MCF 10A (cell line): Measurements from ENCODE around the gene ZSCAN31. TPM values are rescaled to one million over a fixed set of nuclear protein-coding genes. Genes with fewer than 3 reads are reported as not detected.
A peak's percentile ranks its signal among the peaks of the same experiment; 100 is the strongest.

Experiments used
- BruUV-seq: library from RNA; stranded (reverse); fragments of 400-500 nt; replicated peaks from 2 replicates; lab custom pipeline; 2021; lab: Mats Ljungman, UMichigan
- CTCF ChIA-PET: fragments of 300-600 bp; sonication (Branson Sonifier 250); formaldehyde crosslinking; extraction: SDS; loops from one replicate; lab custom pipeline; 2021; ENCODE audit warnings: antibody characterized with exemption, inconsistent platforms; lab: Yijun Ruan, JAX
- POLR2A ChIA-PET: fragments of 300-600, 350-650 bp; sonication (Branson Sonifier 250); formaldehyde crosslinking; extraction: SDS; loops from one replicate; lab custom pipeline; 2020; ENCODE audit warnings: antibody characterized with exemption, inconsistent platforms; lab: Yijun Ruan, JAX
- DNase-seq: peaks from one replicate; pipeline ENCODE4 v3.0.0-alpha.2; 2018; ENCODE audit not compliant: unreplicated experiment
- H3K27ac Mint-ChIP-seq: one replicate; pipeline ENCODE4 v1.8.0; 2022; ENCODE audit warnings: mild to moderate bottlenecking, low read depth, mixed read lengths; ENCODE audit not compliant: unreplicated experiment
- H3K27me3 Mint-ChIP-seq: one replicate; pipeline ENCODE4 v1.8.0; 2022; ENCODE audit warnings: mixed read lengths; ENCODE audit not compliant: insufficient read depth, unreplicated experiment
- H3K36me3 Mint-ChIP-seq: one replicate; pipeline ENCODE4 v1.8.0; 2022; ENCODE audit warnings: mild to moderate bottlenecking, moderate library complexity, mixed read lengths; ENCODE audit not compliant: insufficient read depth, unreplicated experiment
- H3K4me1 Mint-ChIP-seq: one replicate; pipeline ENCODE4 v1.8.0; 2022; ENCODE audit warnings: mixed read lengths; ENCODE audit not compliant: insufficient read depth, unreplicated experiment
- H3K4me3 Mint-ChIP-seq: one replicate; pipeline ENCODE4 v1.8.0; 2022; ENCODE audit warnings: mild to moderate bottlenecking, moderate library complexity, mixed read lengths; ENCODE audit not compliant: unreplicated experiment
- H3K9me3 Mint-ChIP-seq: one replicate; pipeline ENCODE4 v1.8.0; 2022; ENCODE audit warnings: mixed read lengths; ENCODE audit not compliant: unreplicated experiment
- intact Hi-C: fragments of 100-400 bp; cut with micrococcal nuclease; formaldehyde crosslinking; loops from 2 replicates; pipeline ENCODE4 v1.14.1; 2022
- total RNA-seq: library from RNA; stranded (reverse); gene quantifications from 2 replicates; pipeline ENCODE4 v1.2.3, GENCODE V29; 2022
- TF ChIP-seq, protein P1 (sequence below): fragments of 200-600 bp; IDR thresholded peaks from one replicate; pipeline ENCODE4 v1.8.0; 2022; ENCODE audit warnings: antibody characterized with exemption, mild to moderate bottlenecking; ENCODE audit not compliant: unreplicated experiment

The ZSCAN31 gene
- total RNA-seq, 1 experiment from 2014 or later = 5.0 TPM

DNA sequence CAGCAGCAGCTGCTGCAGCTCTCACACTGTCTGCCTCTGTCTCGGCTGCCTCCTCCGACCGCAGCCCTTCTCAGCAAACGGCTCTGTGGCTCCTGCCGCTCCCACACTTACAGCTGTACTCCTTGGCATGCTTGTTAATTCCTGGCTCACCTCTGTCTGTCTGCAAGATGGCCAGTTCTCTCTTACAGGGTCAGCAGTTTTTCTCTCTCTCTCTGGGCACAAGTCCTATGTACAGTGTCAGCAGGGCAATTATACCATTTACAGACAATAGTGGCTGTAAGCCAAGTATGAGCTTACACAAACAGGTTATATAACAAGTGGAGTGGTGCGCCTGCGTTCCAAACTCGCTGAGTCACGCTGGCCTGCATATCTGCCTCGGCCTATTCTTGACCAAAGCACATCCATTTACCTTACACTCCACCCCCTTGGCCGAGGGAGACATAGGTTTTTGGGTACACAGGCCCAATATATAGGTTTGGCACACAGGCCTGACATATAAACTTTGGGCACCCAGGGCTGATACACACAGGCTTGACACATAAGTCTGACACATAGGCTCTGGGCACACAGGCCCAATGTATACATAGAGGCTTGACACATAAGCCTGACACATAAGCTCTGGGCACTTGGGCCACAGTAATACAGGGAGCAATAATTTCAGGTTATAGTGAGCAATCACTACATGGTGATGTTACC lies 18.2 kb upstream of the ZSCAN31 start:
- TF ChIP-seq, protein P1, sequence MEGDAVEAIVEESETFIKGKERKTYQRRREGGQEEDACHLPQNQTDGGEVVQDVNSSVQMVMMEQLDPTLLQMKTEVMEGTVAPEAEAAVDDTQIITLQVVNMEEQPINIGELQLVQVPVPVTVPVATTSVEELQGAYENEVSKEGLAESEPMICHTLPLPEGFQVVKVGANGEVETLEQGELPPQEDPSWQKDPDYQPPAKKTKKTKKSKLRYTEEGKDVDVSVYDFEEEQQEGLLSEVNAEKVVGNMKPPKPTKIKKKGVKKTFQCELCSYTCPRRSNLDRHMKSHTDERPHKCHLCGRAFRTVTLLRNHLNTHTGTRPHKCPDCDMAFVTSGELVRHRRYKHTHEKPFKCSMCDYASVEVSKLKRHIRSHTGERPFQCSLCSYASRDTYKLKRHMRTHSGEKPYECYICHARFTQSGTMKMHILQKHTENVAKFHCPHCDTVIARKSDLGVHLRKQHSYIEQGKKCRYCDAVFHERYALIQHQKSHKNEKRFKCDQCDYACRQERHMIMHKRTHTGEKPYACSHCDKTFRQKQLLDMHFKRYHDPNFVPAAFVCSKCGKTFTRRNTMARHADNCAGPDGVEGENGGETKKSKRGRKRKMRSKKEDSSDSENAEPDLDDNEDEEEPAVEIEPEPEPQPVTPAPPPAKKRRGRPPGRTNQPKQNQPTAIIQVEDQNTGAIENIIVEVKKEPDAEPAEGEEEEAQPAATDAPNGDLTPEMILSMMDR = no peak
- H3K27ac Mint-ChIP-seq = peak overlapping the region; percentile 77
- H3K27me3 Mint-ChIP-seq = no peaks in the 10 kb centered on the region
- H3K4me3 Mint-ChIP-seq = peak overlapping the region; percentile 52
- peaks cover 5% of the 10 kb centered on the region for H3K36me3 Mint-ChIP-seq
- CTCF ChIA-PET = interaction anchor here (0.5 to 5.5 kb wide), 15 partner anchors 16 to 1207 kb away, joined by 3 to 35 read pairs (median 8); partner anchors contain the start of genes ZKSCAN4, ZSCAN26 and ZSCAN31
- H3K9me3 Mint-ChIP-seq = no peaks in the 10 kb centered on the region
- intact Hi-C loops = no loop called here
- peaks cover 18% of the 10 kb centered on the region for H3K4me1 Mint-ChIP-seq
- POLR2A ChIA-PET = interaction anchor here (0.5 to 7.6 kb wide), 18 partner anchors 17 to 568 kb away, joined by 3 to 110 read pairs (median 6); partner anchors contain the start of genes PGBD1, ZKSCAN4, ZKSCAN8 and ZSCAN26
- BruUV-seq = no TSS peak
- DNase-seq = peak; percentile 86

DNA sequence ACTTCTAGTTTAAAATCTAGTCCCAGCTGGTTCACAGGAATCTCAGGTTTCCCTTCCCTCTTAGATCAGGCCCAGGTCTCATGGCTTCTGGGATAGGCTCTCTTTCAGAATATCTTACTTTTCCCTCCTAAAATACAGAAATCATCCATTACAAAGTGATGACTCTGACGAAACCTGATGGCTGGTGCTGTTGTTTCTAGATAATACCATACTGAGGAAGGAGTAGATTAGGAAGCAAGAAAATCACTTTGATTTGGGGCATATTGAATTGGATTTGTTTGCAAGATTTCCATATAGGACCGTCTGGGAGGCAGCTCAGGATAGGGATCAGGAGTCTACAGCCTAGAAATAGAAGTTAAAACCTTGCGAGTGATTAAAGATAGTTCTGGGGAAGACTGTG lies 17.4 kb upstream of the ZSCAN31 start:
- intact Hi-C loops = no loop called here
- no peaks in the 10 kb centered on the region for H3K27me3 Mint-ChIP-seq
- ChIA-PET POLR2A (interaction anchor here (1.0 to 7.6 kb wide), 8 partner anchors 16 to 249 kb away, joined by 3 to 110 read pairs (median 16); partner anchors contain the start of genes ZKSCAN4, ZKSCAN8, ZSCAN26 and ZSCAN31), CTCF (interaction anchor here (0.5 to 5.5 kb wide), 7 partner anchors 18 to 1206 kb away, joined by 3 to 32 read pairs (median 4); partner anchors contain the start of gene ZSCAN26)
- H3K9me3 Mint-ChIP-seq = no peaks in the 10 kb centered on the region
- TF ChIP-seq, protein P1 = no peak
- H3K27ac Mint-ChIP-seq = peak overlapping the region; percentile 77
- no TSS peak for BruUV-seq
- H3K36me3 Mint-ChIP-seq = peaks cover 5% of the 10 kb centered on the region
- H3K4me1 Mint-ChIP-seq = peaks cover 18% of the 10 kb centered on the region
- peak overlapping the region; percentile 52 for H3K4me3 Mint-ChIP-seq
- DNase-seq = no peak

DNA sequence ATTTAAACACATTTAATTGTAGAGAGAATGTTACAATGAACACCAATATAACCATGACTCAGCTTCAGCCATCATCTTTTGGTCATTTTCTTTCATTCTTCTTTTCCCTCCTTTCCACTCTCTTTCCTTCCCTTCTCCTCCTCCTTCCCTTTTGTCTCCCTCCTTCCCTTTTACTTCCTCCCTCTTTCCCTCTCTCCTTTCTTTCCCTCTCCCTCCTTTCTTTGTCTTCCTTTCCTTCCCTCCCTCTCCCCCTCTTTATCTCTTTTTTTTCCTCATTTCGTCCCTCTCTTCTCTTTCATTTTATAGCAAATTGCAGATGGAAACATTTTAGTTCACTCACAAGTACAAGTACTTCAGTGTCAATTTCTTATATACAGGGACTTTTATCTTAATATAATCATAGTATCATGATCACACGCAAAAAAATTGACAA lies 15.6 kb upstream of the ZSCAN31 start:
- Mint-ChIP-seq H3K9me3 (no peaks in the 10 kb centered on the region), H3K27ac (no peak overlapping the region), H3K36me3 (peaks cover 5% of the 10 kb centered on the region), H3K27me3 (peaks cover 14% of the 10 kb centered on the region), H3K4me3 (no peak overlapping the region), H3K4me1 (peaks cover 12% of the 10 kb centered on the region)
- TF ChIP-seq, protein P1 = no peak
- POLR2A ChIA-PET = interaction anchor here (0.6 to 7.6 kb wide), 8 partner anchors 15 to 468 kb away, joined by 3 to 110 read pairs (median 14); partner anchors contain the start of genes ZKSCAN4, ZKSCAN8, ZSCAN26 and ZSCAN31
- BruUV-seq = no TSS peak
- intact Hi-C loops = no loop called here
- CTCF ChIA-PET = interaction anchor here (0.6 kb wide), 1 partner anchor 203 kb away, joined by 3 read pairs; no protein-coding TSS in a partner anchor
- DNase-seq = no peak

DNA sequence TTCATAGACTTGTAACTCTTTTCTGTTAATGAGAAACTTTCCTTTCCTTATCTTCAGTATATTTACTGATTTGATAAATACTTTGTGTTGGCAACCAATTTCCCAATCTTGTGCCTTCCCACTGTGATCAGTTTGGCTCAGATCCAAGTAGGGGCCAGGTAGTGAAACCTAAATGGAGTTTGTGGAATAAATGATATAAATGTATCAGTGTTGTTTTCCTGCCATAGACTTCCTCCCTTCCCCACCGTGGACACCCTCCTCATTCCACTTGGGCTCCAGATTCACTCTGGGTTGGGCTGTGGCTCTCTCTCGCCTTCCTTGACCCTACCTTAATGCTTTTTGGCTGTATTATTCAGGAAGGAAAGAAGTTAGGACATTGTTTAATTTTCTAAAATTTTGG lies 15.1 kb upstream of the ZSCAN31 start:
- Mint-ChIP-seq H3K9me3 (no peaks in the 10 kb centered on the region), H3K4me3 (peak overlapping the region; percentile 99), H3K27me3 (peaks cover 18% of the 10 kb centered on the region), H3K36me3 (peaks cover 5% of the 10 kb centered on the region), H3K27ac (no peak overlapping the region), H3K4me1 (peaks cover 12% of the 10 kb centered on the region)
- POLR2A ChIA-PET = interaction anchor here (0.6 to 7.6 kb wide), 9 partner anchors 15 to 467 kb away, joined by 3 to 110 read pairs (median 9); partner anchors contain the start of genes ZKSCAN4, ZKSCAN8, ZSCAN26 and ZSCAN31
- CTCF ChIA-PET = interaction anchor here (0.6 kb wide), 1 partner anchor 203 kb away, joined by 3 read pairs; no protein-coding TSS in a partner anchor
- DNase-seq = no peak
- no TSS peak for BruUV-seq
- TF ChIP-seq, protein P1 = no peak
- intact Hi-C loops = no loop called here
